HepG2 (cell line): ENCODE data around the gene RACGAP1. TPM values are rescaled to one million over a fixed set of nuclear protein-coding genes. Genes with fewer than 3 reads are reported as not detected.

Experiments
- ATAC-seq: fragments of 200-7000 bp; cut with Tn5 transposase; 3 replicates; pipeline ENCODE4 v1.9.1; 2020; ENCODE audit warnings: mild to moderate bottlenecking, moderate library complexity
- BruUV-seq: library from RNA; stranded (reverse); fragments of 400-500 nt; replicated peaks from 2 replicates; lab custom pipeline; 2021; lab: Mats Ljungman, UMichigan
- CTCF ChIA-PET: fragments of 300-600 bp; formaldehyde crosslinking; extraction: SDS; loops from one replicate; lab custom pipeline; 2021; ENCODE audit warnings: low total read pairs, inconsistent platforms, low intra/inter-chr PET ratio; lab: Yijun Ruan, JAX
- POLR2A ChIA-PET: fragments of 350-600 bp; sonication (Branson Sonifier 250); formaldehyde crosslinking; loops from one replicate; lab custom pipeline; 2020; ENCODE audit warnings: antibody characterized with exemption, inconsistent platforms; lab: Yijun Ruan, JAX
- DNase-seq: peaks from one replicate; pipeline ENCODE4 v3.0.0-alpha.2; 2015; ENCODE audit warnings: low spot score
- FAIRE-seq: peaks from 3 replicates; lab custom pipeline; 2011; peaks lifted over from hg19 to GRCh38; lab: Jason Lieb, UNC
- H2AFZ ChIP-seq: one replicate; pipeline ENCODE4 v1.6.1; 2011; ENCODE audit warnings: low read length, inconsistent platforms
- H3K27ac ChIP-seq: fragments of 300-600 bp; 3 replicates; pipeline ENCODE4 v1.8.0; 2011; ENCODE audit warnings: mixed run types, mild to moderate bottlenecking, mixed read lengths, low read length, inconsistent platforms; ENCODE audit not compliant: insufficient read depth; ENCODE audit errors: extremely low read length
- H3K27me3 ChIP-seq, 2 experiments: fragments of 200-600 bp in 1 of 2; 2 replicates in 1 of 2; 3 replicates in 1 of 2; pipeline versions ENCODE4 v1.6.0 to v1.8.0; 2011; ENCODE audit warnings: low read length in 2 of 2, mild to moderate bottlenecking in 2 of 2, moderate library complexity in 2 of 2, inconsistent platforms in 1 of 2; ENCODE audit not compliant: insufficient read depth in 2 of 2, control insufficient read depth in 1 of 2
- H3K36me3 ChIP-seq, 2 experiments: fragments of 200-600 bp in 1 of 2; replicated peaks in 1 of 2; 2 replicates in 1 of 2; 3 replicates in 1 of 2; pipeline versions ENCODE4 v1.5.1 to v1.8.0; 2011; ENCODE audit warnings: low read length in 2 of 2, inconsistent platforms in 1 of 2; ENCODE audit not compliant: insufficient read depth in 2 of 2, control insufficient read depth in 1 of 2
- H3K4me1 ChIP-seq: 2 replicates; pipeline ENCODE4 v1.5.1; 2012; ENCODE audit warnings: low read length, inconsistent platforms; ENCODE audit not compliant: insufficient read depth
- H3K4me2 ChIP-seq: 2 replicates; pipeline ENCODE4 v1.6.0; 2011; ENCODE audit warnings: low read depth, low read length, inconsistent platforms
- H3K4me3 ChIP-seq, 3 experiments: fragments of 200-600 bp in 1 of 3; sonication (generic), shearing (Covaris generic) in 1 of 3; replicated peaks in 1 of 3; 2 replicates each; pipeline ENCODE4 v1.5.1; 2011 to 2016; ENCODE audit warnings: low read length in 3 of 3, inconsistent platforms in 2 of 3, low read depth in 2 of 3, mild to moderate bottlenecking in 2 of 3, control low read depth in 1 of 3, mixed read lengths in 1 of 3; ENCODE audit not compliant: insufficient read depth in 1 of 3
- H3K79me2 ChIP-seq: one replicate; pipeline ENCODE4 v1.6.1; 2011; ENCODE audit warnings: low read length, inconsistent platforms; ENCODE audit not compliant: insufficient read depth
- H3K9ac ChIP-seq: 2 replicates; pipeline ENCODE4 v1.6.0; 2011; ENCODE audit warnings: mild to moderate bottlenecking, low read depth, low read length, inconsistent platforms; ENCODE audit not compliant: insufficient read depth
- H3K9me3 ChIP-seq: 2 replicates; pipeline ENCODE4 v1.5.1; 2012; ENCODE audit warnings: mild to moderate bottlenecking, low read length
- H4K20me1 ChIP-seq: 2 replicates; pipeline ENCODE4 v1.6.0; 2011; ENCODE audit warnings: inconsistent platforms, mild to moderate bottlenecking, low read length, moderate library complexity; ENCODE audit not compliant: insufficient read depth
- FOSL1 ChIP-seq: sonication (generic); formaldehyde crosslinking; IDR thresholded peaks from 2 replicates; pipeline ENCODE4 v1.9.0; 2021; ENCODE audit warnings: missing genetic modification reagents, borderline replicate concordance
- FOXJ3 ChIP-seq: sonication (generic); formaldehyde crosslinking; IDR thresholded peaks from 2 replicates; pipeline ENCODE4 v1.4.0; 2020; ENCODE audit warnings: missing genetic modification reagents, mild to moderate bottlenecking, borderline replicate concordance
- HNRNPH1 ChIP-seq: fragments of 200-400 bp; formaldehyde crosslinking; optimal IDR thresholded peaks from 2 replicates; pipeline ENCODE3; 2017; ENCODE audit warnings: mild to moderate bottlenecking, low read depth, low read length
- KLF9 ChIP-seq: IDR thresholded peaks from 2 replicates; pipeline ENCODE4 v1.6.1; 2016; ENCODE audit warnings: low read depth
- NFE2 ChIP-seq: sonication (generic); formaldehyde crosslinking; IDR thresholded peaks from 2 replicates; pipeline ENCODE4 v1.4.0; 2020; ENCODE audit warnings: missing genetic modification reagents
- SP5 ChIP-seq: IDR thresholded peaks from 2 replicates; pipeline ENCODE4 v1.6.1; 2016; ENCODE audit warnings: low read depth, borderline replicate concordance
- ZNF749 ChIP-seq: sonication (generic); formaldehyde crosslinking; IDR thresholded peaks from 2 replicates; pipeline ENCODE4 v1.8.0; 2022; ENCODE audit warnings: mild to moderate bottlenecking, missing genetic modification reagents, moderate library complexity, borderline replicate concordance
- ZNF772 ChIP-seq: sonication (generic); formaldehyde crosslinking; IDR thresholded peaks from 2 replicates; pipeline ENCODE4 v1.5.0; 2020; ENCODE audit warnings: mild to moderate bottlenecking, missing genetic modification reagents
- ZSCAN20 ChIP-seq: sonication (generic); formaldehyde crosslinking; IDR thresholded peaks from 2 replicates; pipeline ENCODE4 v1.4.0; 2020; ENCODE audit warnings: missing genetic modification reagents, mild to moderate bottlenecking, borderline replicate concordance
- WGBS: methylation state at CpG from one replicate; pipeline ENCODE4 v1.1.6; 2017; ENCODE audit warnings: low lambda C conversion rate; 5-methylcytosine and 5-hydroxymethylcytosine counted together
- in situ Hi-C: cut with HindIII; loops from 2 replicates; pipeline ENCODE4 v1.10.0; 2017; ENCODE audit warnings: low pct_unique_long_range_greater_than_20kb; ENCODE audit not compliant: extremely low pct_ligation_motif_present
- intact Hi-C: fragments of 100-400 bp; cut with micrococcal nuclease; formaldehyde crosslinking; loops from one replicate; pipeline ENCODE4 v1.10.0; 2022; ENCODE audit not compliant: unreplicated experiment
- polyA plus RNA-seq, 8 experiments: library from polyadenylated mRNA; depleted of rRNA in 3 of 8; stranded (reverse) in 7 of 8; unstranded in 1 of 8; fragments of >200 nt; fragmentation: Illumina TruSeq in 4 of 8; extraction: Trizol in 4 of 8; gene quantifications; 2 replicates each; pipeline versions ENCODE4 v1.2.1 to v1.2.3, GENCODE V29; 2011 to 2016; ENCODE audit warnings: low read depth in 4 of 8, missing spikeins in 1 of 8, mixed read lengths in 1 of 8; ENCODE audit not compliant: insufficient read depth in 1 of 8
- total RNA-seq, 5 experiments: library from RNA; depleted of rRNA; stranded (reverse); fragments of >200 nt; fragmentation: Illumina TruSeq; extraction: Trizol; gene quantifications; 2 replicates each; pipeline ENCODE4 v1.2.3, GENCODE V29; 2016; ENCODE audit warnings: low read depth in 1 of 5
- TF ChIP-seq, protein P1 (sequence below): sonication (generic); formaldehyde crosslinking; IDR thresholded peaks from 2 replicates; pipeline ENCODE4 v1.5.0; 2020; ENCODE audit warnings: missing genetic modification reagents, mild to moderate bottlenecking, borderline replicate concordance

The RACGAP1 gene
- total and polyA plus RNA-seq, 2 of the 13 experiments (the other 11 are each of a cell fraction or from before 2014, with no cell fraction given) = 16.7 to 57.9 TPM

DNA sequence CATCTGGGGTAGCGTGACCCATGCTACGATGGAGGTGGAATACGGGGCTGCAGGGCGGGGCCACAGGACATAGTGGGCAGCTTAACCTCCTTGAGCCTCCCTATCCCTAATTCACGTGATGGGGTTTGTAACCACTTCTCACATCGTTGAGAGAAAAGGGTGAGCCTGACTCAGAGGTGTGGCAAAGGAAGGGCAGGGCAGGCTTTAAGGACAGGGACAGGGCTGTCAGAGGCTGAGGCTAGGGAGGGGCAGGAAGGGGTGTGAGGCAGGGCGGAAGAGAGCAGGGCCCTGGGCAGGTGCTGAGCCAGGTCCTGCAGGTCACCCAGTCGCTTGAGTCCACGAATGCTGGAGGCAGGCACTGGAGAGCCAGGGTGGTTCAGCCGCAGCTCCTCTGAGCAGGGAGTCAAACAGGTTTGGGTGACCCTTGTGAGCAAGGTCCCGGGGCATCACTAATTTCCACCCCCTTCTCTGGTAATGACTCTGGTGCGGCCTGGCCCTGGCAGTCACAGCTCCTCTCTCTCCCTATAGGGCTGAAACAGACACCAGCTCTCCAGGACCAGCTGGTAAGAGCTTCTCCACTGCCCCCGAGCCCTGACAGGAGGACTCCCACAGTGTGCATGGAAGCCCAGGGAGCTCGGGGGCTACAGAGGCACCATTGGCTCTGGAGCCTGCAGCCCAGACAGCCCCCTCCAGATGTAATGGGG lies 82.2 kb downstream of the RACGAP1 start (continued):
- TF ChIP-seq, protein P1, sequence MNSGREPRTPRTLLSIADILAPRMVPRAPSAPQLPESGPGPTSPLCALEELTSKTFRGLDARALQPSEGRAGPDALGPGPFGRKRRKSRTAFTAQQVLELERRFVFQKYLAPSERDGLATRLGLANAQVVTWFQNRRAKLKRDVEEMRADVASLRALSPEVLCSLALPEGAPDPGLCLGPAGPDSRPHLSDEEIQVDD = no peak
- TF ChIP-seq FOSL1 (CRISPR knock-in tag) (no peak), FOXJ3 (CRISPR knock-in tag) (no peak), ZSCAN20 (CRISPR knock-in tag) (no peak), SP5 (CRISPR knock-in tag) (no peak), ZNF772 (no peak), HNRNPH1 (no peak), NFE2 (CRISPR knock-in tag) (no peak), ZNF749 (CRISPR knock-in tag) (no peak)

DNA sequence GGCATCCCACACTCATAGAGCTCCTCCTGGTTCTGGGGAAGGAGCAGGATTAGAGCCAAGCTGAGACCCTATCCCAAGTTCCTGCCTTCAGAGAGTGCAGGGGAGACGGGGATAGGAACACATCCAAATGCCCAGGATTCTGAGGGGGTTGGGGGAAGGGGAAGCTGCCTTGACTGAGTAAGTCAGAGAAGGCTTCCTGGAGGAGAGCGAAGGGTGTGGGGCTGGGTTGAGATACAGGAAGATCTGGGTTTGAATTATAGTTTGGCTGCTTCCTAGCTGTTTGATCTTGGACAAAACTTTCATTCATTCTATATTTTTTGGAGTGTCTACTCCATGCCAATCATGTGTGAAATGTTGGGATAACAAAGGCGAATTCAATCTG lies 82.8 kb downstream of the RACGAP1 start:
- 46% methylated on average over 3 of the region's 3 CpGs for WGBS
- Histone ChIP-seq H4K20me1 (no peaks in the 10 kb centered on the region), H3K79me2 (no peaks in the 10 kb centered on the region), H3K27me3 (peaks cover 1 to 9% of the 10 kb centered on the region in 2 experiments; a peak in 3 of 5 replicates), H3K27ac (no peak overlapping the region), H3K36me3 (no peaks in the 10 kb centered on the region), H3K4me1 (peaks cover 29% of the 10 kb centered on the region), H3K9ac (no peak overlapping the region), H3K4me2 (no peak overlapping the region), H3K4me3 (no peak overlapping the region), H2AFZ (no peak overlapping the region), H3K9me3 (no peaks in the 10 kb centered on the region)
- no TSS peak for BruUV-seq
- CTCF ChIA-PET = no interaction called here
- ATAC-seq (no peak), DNase-seq (no peak), FAIRE-seq (no peak)
- intact Hi-C loops = loop anchor here (10.0 kb wide), 1 partner anchor 78 kb away; no protein-coding TSS in a partner anchor
- in situ Hi-C loops = loop anchor here (5.0 kb wide), 1 partner anchor 75 kb away; no protein-coding TSS in a partner anchor
- POLR2A ChIA-PET = no interaction called here
- no peak for TF ChIP-seq KLF9 (CRISPR knock-in tag)
